H9 (cell line): ENCODE measurements around the gene TSC22D3. TPM values are rescaled to one million over a fixed set of nuclear protein-coding genes. Genes with fewer than 3 reads are reported as not detected.

Experiments used
- DNase-seq: peaks from one replicate; pipeline ENCODE4 v3.0.0-alpha.2; 2017
- H2AFZ ChIP-seq: one replicate; pipeline ENCODE4 v1.6.1; 2013; ENCODE audit warnings: mild to moderate bottlenecking, low read length, control low read depth, moderate library complexity
- H2AK5ac ChIP-seq: 2 replicates; pipeline ENCODE4 v1.6.1; 2013; ENCODE audit warnings: low read length, control low read depth, mixed read lengths; ENCODE audit not compliant: insufficient read length
- H2BK120ac ChIP-seq: one replicate; pipeline ENCODE4 v1.6.1; 2013; ENCODE audit warnings: low read depth, mild to moderate bottlenecking, low read length, control low read depth, inconsistent platforms; ENCODE audit not compliant: poor library complexity, severe bottlenecking
- H2BK12ac ChIP-seq: 2 replicates; pipeline ENCODE4 v1.6.1; 2013; ENCODE audit warnings: low read length, control low read depth, mixed read lengths, low read depth; ENCODE audit not compliant: insufficient read length
- H2BK15ac ChIP-seq: 2 replicates; pipeline ENCODE4 v1.6.1; 2013; ENCODE audit warnings: low read depth, low read length, control low read depth
- H2BK20ac ChIP-seq: one replicate; pipeline ENCODE4 v1.6.1; 2013; ENCODE audit warnings: low read depth, mild to moderate bottlenecking, low read length, control low read depth, inconsistent platforms; ENCODE audit not compliant: poor library complexity, severe bottlenecking
- H2BK5ac ChIP-seq: 2 replicates; pipeline ENCODE4 v1.6.1; 2013; ENCODE audit warnings: low read length, control low read depth, mixed read lengths; ENCODE audit not compliant: insufficient read length
- H3K14ac ChIP-seq: 2 replicates; pipeline ENCODE4 v1.6.1; 2013; ENCODE audit warnings: low read length, control low read depth; ENCODE audit not compliant: insufficient read depth
- H3K18ac ChIP-seq: 2 replicates; pipeline ENCODE4 v1.6.1; 2013; ENCODE audit warnings: low read depth, mild to moderate bottlenecking, mixed read lengths, low read length, control low read depth; ENCODE audit not compliant: insufficient read length
- H3K23ac ChIP-seq: 2 replicates; pipeline ENCODE4 v1.6.1; 2013; ENCODE audit warnings: low read length, control low read depth, mixed read lengths, low read depth; ENCODE audit not compliant: insufficient read length
- H3K23me2 ChIP-seq: 2 replicates; pipeline ENCODE4 v1.6.1; 2013; ENCODE audit warnings: low read depth, mild to moderate bottlenecking, mixed read lengths, low read length, control low read depth; ENCODE audit not compliant: insufficient read length, poor library complexity, severe bottlenecking
- H3K27ac ChIP-seq: 2 replicates; pipeline ENCODE4 v1.5.1; 2013; ENCODE audit warnings: low read length, control low read depth, mixed read lengths, low read depth; ENCODE audit not compliant: insufficient read length
- H3K27me3 ChIP-seq: 2 replicates; pipeline ENCODE4 v1.6.1; 2013; ENCODE audit warnings: low read length, control low read depth, inconsistent platforms; ENCODE audit not compliant: insufficient read depth
- H3K4ac ChIP-seq: 2 replicates; pipeline ENCODE4 v1.6.1; 2013; ENCODE audit warnings: low read depth, mild to moderate bottlenecking, control low read depth, inconsistent platforms, low read length, moderate library complexity
- H3K4me1 ChIP-seq: 2 replicates; pipeline ENCODE4 v1.6.1; 2013; ENCODE audit warnings: low read length, control low read depth, inconsistent platforms; ENCODE audit not compliant: insufficient read depth
- H3K4me2 ChIP-seq: 2 replicates; pipeline ENCODE4 v1.6.1; 2013; ENCODE audit warnings: low read length, control low read depth, mixed read lengths; ENCODE audit not compliant: insufficient read length, insufficient read depth
- H3K56ac ChIP-seq: 2 replicates; pipeline ENCODE4 v1.6.1; 2013; ENCODE audit warnings: low read depth, mild to moderate bottlenecking, mixed read lengths, low read length, control low read depth; ENCODE audit not compliant: insufficient read length
- H3K79me1 ChIP-seq: 2 replicates; pipeline ENCODE4 v1.6.1; 2013; ENCODE audit warnings: low read depth, mild to moderate bottlenecking, moderate library complexity, low read length, control low read depth, inconsistent platforms; ENCODE audit not compliant: insufficient read depth, poor library complexity, severe bottlenecking
- H3K79me2 ChIP-seq: 2 replicates; pipeline ENCODE4 v1.6.1; 2013; ENCODE audit warnings: low read length, control low read depth, inconsistent platforms; ENCODE audit not compliant: insufficient read depth
- H3K9ac ChIP-seq: 2 replicates; pipeline ENCODE4 v1.6.1; 2013; ENCODE audit warnings: low read length, control low read depth, mixed read lengths; ENCODE audit not compliant: insufficient read length; ENCODE audit errors: extremely low read depth
- H3K9me3 ChIP-seq: one replicate; pipeline ENCODE4 v1.6.1; 2013; ENCODE audit warnings: low read depth, low read length, inconsistent platforms; ENCODE audit not compliant: control insufficient read depth
- H3T11ph ChIP-seq: one replicate; pipeline ENCODE4 v1.6.1; 2013; ENCODE audit warnings: mild to moderate bottlenecking, low read length, control low read depth, inconsistent platforms
- H4K20me1 ChIP-seq: one replicate; pipeline ENCODE4 v1.6.1; 2013; ENCODE audit not compliant: control insufficient read depth, insufficient read length, insufficient read depth
- H4K5ac ChIP-seq: 2 replicates; pipeline ENCODE4 v1.6.1; 2013; ENCODE audit warnings: low read depth, mild to moderate bottlenecking, mixed read lengths, low read length, control low read depth; ENCODE audit not compliant: insufficient read length
- H4K8ac ChIP-seq: replicated peaks from 2 replicates; pipeline ENCODE4 v1.6.1; 2013; ENCODE audit warnings: low read length, control low read depth, mixed read lengths, low read depth; ENCODE audit not compliant: insufficient read length
- H4K91ac ChIP-seq: 2 replicates; pipeline ENCODE4 v1.6.1; 2013; ENCODE audit warnings: low read depth, mild to moderate bottlenecking, moderate library complexity, mixed read lengths, low read length, control low read depth; ENCODE audit not compliant: insufficient read length
- H3K27ac Mint-ChIP-seq, 3 experiments: 2 replicates in 2 of 3; 3 replicates in 1 of 3; pipeline ENCODE4 v1.8.0; 2020 to 2021; ENCODE audit warnings: mixed read lengths in 3 of 3, mild to moderate bottlenecking in 1 of 3, moderate library complexity in 1 of 3
- H3K27me3 Mint-ChIP-seq: 2 replicates; pipeline ENCODE4 v1.8.0; 2021; ENCODE audit warnings: low read depth, mild to moderate bottlenecking, moderate library complexity, mixed read lengths
- H3K36me3 Mint-ChIP-seq, 3 experiments: 2 replicates in 2 of 3; 3 replicates in 1 of 3; pipeline ENCODE4 v1.8.0; 2020 to 2021; ENCODE audit warnings: low read depth in 3 of 3, mixed read lengths in 3 of 3; ENCODE audit not compliant: insufficient read depth in 1 of 3
- H3K4me1 Mint-ChIP-seq, 2 experiments: 2 replicates each; pipeline ENCODE4 v1.8.0; 2020; ENCODE audit warnings: mixed read lengths in 2 of 2
- H3K4me3 Mint-ChIP-seq, 2 experiments: 2 replicates in 1 of 2; 3 replicates in 1 of 2; pipeline ENCODE4 v1.8.0; 2020 to 2021; ENCODE audit warnings: mild to moderate bottlenecking in 2 of 2, mixed read lengths in 2 of 2, moderate library complexity in 1 of 2
- H3K9me3 Mint-ChIP-seq, 2 experiments: 2 replicates in 1 of 2; 3 replicates in 1 of 2; pipeline ENCODE4 v1.8.0; 2020; ENCODE audit warnings: mild to moderate bottlenecking in 2 of 2, mixed read lengths in 2 of 2, moderate library complexity in 1 of 2
- WGBS: extraction: QIAGEN DNeasy Blood & Tissue Kit; methylation state at CpG from one replicate; pipeline ENCODE4 v1.1.7; 2013; ENCODE audit warnings: missing lambda C conversion rate, low lambda C conversion rate, mixed read lengths; ENCODE audit not compliant: insufficient read length; ENCODE audit errors: extremely low coverage; 5-methylcytosine and 5-hydroxymethylcytosine counted together
- total RNA-seq: library from RNA; stranded (reverse); gene quantifications from 2 replicates; pipeline ENCODE4 v1.2.1, GENCODE V29; 2021
- TF ChIP-seq, protein P1 (sequence below): fragments of 200-600 bp; sonication (generic); conservative IDR thresholded peaks from 3 replicates; pipeline ENCODE4 v1.8.0; 2021; ENCODE audit warnings: antibody characterized with exemption, mild to moderate bottlenecking

TSC22D3 gene
- total RNA-seq, 1 experiment from 2014 or later, result 10.5 TPM

GRCh38 chrX:107776649-107777535 is 1.3 kb upstream of the TSC22D3 start:
- no peak overlapping the region for H3K4ac ChIP-seq
- H2BK12ac ChIP-seq, result no peak overlapping the region
- Mint-ChIP-seq H3K4me1 (peaks cover 16 to 31% of the 10 kb centered on the region in 2 experiments), H3K36me3 (peaks cover 0 to 2% (median 0%) of the 10 kb centered on the region in 3 experiments; a peak in 1 of 7 replicates), H3K27me3 (peaks cover 45% of the 10 kb centered on the region), H3K9me3 (peaks cover 0 to 33% of the 10 kb centered on the region in 2 experiments; a peak in 2 of 5 replicates), H3K4me3 (peak overlapping the region; percentile 59 to 87), H3K27ac (no peak overlapping the region)
- H2BK120ac ChIP-seq, result no peak overlapping the region
- H4K8ac ChIP-seq, result no peak overlapping the region
- no peak overlapping the region for H3K23ac ChIP-seq
- no peaks in the 10 kb centered on the region for H3K79me1 ChIP-seq
- no peaks in the 10 kb centered on the region for H3K9me3 ChIP-seq
- no peak overlapping the region for H2BK15ac ChIP-seq
- DNase-seq, result peak; percentile 92
- no peaks in the 10 kb centered on the region for H3K79me2 ChIP-seq
- H3K14ac ChIP-seq, result no peak overlapping the region
- TF ChIP-seq, protein P1, sequence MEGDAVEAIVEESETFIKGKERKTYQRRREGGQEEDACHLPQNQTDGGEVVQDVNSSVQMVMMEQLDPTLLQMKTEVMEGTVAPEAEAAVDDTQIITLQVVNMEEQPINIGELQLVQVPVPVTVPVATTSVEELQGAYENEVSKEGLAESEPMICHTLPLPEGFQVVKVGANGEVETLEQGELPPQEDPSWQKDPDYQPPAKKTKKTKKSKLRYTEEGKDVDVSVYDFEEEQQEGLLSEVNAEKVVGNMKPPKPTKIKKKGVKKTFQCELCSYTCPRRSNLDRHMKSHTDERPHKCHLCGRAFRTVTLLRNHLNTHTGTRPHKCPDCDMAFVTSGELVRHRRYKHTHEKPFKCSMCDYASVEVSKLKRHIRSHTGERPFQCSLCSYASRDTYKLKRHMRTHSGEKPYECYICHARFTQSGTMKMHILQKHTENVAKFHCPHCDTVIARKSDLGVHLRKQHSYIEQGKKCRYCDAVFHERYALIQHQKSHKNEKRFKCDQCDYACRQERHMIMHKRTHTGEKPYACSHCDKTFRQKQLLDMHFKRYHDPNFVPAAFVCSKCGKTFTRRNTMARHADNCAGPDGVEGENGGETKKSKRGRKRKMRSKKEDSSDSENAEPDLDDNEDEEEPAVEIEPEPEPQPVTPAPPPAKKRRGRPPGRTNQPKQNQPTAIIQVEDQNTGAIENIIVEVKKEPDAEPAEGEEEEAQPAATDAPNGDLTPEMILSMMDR, result peak; percentile 79
- WGBS, result 100% methylated on average over 1 of the region's 20 CpGs
- H2BK5ac ChIP-seq, result no peak overlapping the region
- H3T11ph ChIP-seq, result no peak overlapping the region
- no peak overlapping the region for H2BK20ac ChIP-seq
- H4K91ac ChIP-seq, result no peak overlapping the region
- peaks cover 7% of the 10 kb centered on the region for H3K23me2 ChIP-seq
- no peak overlapping the region for H3K27ac ChIP-seq
- H3K9ac ChIP-seq, result no peak overlapping the region
- no peak overlapping the region for H3K56ac ChIP-seq
- peak overlapping the region; percentile 56 for H3K4me2 ChIP-seq
- H3K18ac ChIP-seq, result no peak overlapping the region
- H3K4me1 ChIP-seq, result peaks cover 6% of the 10 kb centered on the region; the same call in 1 of the 2 replicates
- no peak overlapping the region for H2AFZ ChIP-seq
- no peak overlapping the region for H4K5ac ChIP-seq
- no peaks in the 10 kb centered on the region for H4K20me1 ChIP-seq
- H3K27me3 ChIP-seq, result peaks cover 17% of the 10 kb centered on the region
- H2AK5ac ChIP-seq, result no peak overlapping the region
